T-helper 17 cell (primary cell): ENCODE data around the gene OXNAD1. TPM values are rescaled to one million over a fixed set of nuclear protein-coding genes. Genes with fewer than 3 reads are reported as not detected.

Experiments
- ATAC-seq: fragments of 150-1000 bp; cut with Tn5 transposase; 2 replicates; pipeline ENCODE4 v1.10.0; 2021; ENCODE audit warnings: mild to moderate bottlenecking, moderate library complexity
- DNase-seq, 3 donors: peaks; one replicate each; pipeline versions ENCODE4 v3.0.0 to v3.0.0-alpha.2; 2020 to 2021
- H3K9me3 ChIP-seq: one replicate; pipeline ENCODE4 v1.7.0; 2013; ENCODE audit warnings: low read length, mild to moderate bottlenecking; ENCODE audit not compliant: control insufficient read depth, poor library complexity, severe bottlenecking
- H3K27ac Mint-ChIP-seq: one replicate; pipeline ENCODE4 v1.8.0; 2022; ENCODE audit warnings: mild to moderate bottlenecking, moderate library complexity, mixed read lengths
- H3K27me3 Mint-ChIP-seq: one replicate; pipeline ENCODE4 v1.8.0; 2022; ENCODE audit warnings: mixed read lengths
- H3K36me3 Mint-ChIP-seq: one replicate; pipeline ENCODE4 v1.8.0; 2022; ENCODE audit warnings: low read depth, mixed read lengths
- H3K4me1 Mint-ChIP-seq: one replicate; pipeline ENCODE4 v1.8.0; 2022; ENCODE audit warnings: mild to moderate bottlenecking, mixed read lengths
- H3K4me3 Mint-ChIP-seq: one replicate; pipeline ENCODE4 v1.8.0; 2022; ENCODE audit warnings: mild to moderate bottlenecking, moderate library complexity, mixed read lengths
- total RNA-seq, 4 donors: library from RNA in 2 of 4; stranded (reverse) in 2 of 4; gene quantifications; one replicate each; pipeline ENCODE4 v1.2.3 and lab custom pipeline; 2022 to 2026

The OXNAD1 gene, protein sequence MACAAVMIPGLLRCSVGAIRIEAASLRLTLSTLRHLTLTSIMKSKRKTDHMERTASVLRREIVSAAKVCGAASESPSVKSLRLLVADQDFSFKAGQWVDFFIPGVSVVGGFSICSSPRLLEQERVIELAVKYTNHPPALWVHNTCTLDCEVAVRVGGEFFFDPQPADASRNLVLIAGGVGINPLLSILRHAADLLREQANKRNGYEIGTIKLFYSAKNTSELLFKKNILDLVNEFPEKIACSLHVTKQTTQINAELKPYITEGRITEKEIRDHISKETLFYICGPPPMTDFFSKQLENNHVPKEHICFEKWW
- total RNA-seq: 10 to 100 TPM; 73.1 to 89.3 TPM
- 112 to 150 reads per million in 2 donors for total RNA-seq (lab: John Stamatoyannopoulos, UW)

DNA sequence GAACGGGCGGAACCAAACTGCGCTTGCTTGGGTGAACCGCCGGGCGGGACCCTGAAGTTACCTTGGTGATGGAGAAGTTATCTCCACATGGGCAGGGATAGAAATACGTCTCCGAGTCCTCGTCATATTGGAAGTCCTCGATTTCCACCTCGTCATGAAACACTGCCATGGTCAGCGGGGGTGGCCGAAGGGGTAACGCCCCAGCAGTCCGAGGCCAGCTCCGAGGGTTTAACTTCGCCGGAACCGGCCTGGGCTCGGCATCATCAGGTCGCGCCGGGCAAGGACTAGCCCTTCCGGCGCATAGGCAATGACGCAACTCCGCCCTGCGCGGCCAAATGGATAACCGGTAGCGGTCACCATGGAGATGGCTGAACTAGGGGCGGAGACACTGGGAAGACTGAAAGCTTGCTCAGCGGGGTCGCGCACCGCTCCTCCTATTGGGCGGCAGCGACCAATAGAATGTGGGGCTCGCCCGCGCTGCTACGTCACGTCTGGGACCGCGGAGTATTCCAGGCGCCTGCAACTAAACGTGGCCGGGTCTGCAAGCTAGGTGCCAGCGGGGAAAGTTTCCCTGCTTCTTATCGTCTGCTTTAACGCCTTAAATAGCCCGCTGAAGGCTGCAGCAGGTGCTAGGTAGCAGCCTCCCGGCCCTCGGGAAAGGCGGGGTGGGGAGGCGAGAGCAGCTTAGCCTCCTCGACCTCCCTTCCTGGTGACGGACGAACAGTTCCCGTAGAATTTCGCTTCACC, at the start of gene OXNAD1, which contains the start of gene DPH3:
Gene OXNAD1, plus strand, starts transcription at position 505 of the 747 bp plus-strand sequence. CDS start 5,741 bp downstream, outside the sequence.
Gene DPH3, minus strand, starts transcription at position 236 of the 747 bp plus-strand sequence. Its CDS starts 67 bp downstream, at position 169.
- H3K9me3 ChIP-seq: no peaks in the 10 kb centered on the region
- peak; percentile 95 for ATAC-seq
- H3K4me1 Mint-ChIP-seq: peaks cover 13% of the 10 kb centered on the region
- peak within 1 kb of the TSS; percentile 98 for H3K27ac Mint-ChIP-seq
- no peaks in the 10 kb centered on the region for H3K27me3 Mint-ChIP-seq
- DNase-seq: peak; percentile 94 to 98 (median 96)
- no peaks in the 10 kb centered on the region for H3K36me3 Mint-ChIP-seq
- H3K4me3 Mint-ChIP-seq: peak within 1 kb of the TSS; percentile 97

DNA sequence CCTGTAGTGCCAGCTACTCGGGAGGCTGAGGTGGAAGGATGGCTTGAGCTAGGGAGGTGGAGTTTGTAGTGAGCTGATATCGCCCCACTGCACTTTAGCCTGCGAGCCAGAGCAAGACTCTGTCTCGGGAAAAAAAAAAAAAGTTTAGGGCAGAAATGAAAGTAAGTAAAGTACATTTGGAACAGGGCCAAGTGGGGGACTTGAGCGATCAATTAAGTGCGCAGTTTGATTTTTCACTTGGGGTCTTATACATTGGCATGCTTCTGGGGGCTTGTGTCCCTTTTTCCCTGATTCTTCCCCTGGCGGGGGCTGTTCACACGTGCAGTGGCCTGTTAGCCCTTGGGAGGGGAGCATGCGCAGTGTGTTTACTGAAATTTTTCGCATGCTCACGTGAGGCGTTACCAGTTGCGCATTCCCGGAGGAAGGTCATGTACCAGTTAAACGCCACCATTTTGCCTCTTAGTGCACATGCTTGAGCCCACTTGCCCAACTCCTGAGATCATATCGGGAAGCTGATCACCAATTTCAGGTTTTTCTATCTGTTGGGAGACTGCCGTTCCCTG, 48.6 kb upstream of the OXNAD1 start:
- Mint-ChIP-seq H3K36me3 (no peaks in the 10 kb centered on the region), H3K4me3 (no peak overlapping the region), H3K27ac (no peak overlapping the region), H3K27me3 (peaks cover 23% of the 10 kb centered on the region), H3K4me1 (no peaks in the 10 kb centered on the region)
- DNase-seq (no peak), ATAC-seq (no peak)
- no peaks in the 10 kb centered on the region for H3K9me3 ChIP-seq

- ATAC-seq (no peak), DNase-seq (no peak)
- H3K9me3 ChIP-seq: no peaks in the 10 kb centered on the region
- no peaks in the 10 kb centered on the region for H3K4me1 Mint-ChIP-seq
- H3K4me3 Mint-ChIP-seq: no peak overlapping the region
- H3K27ac Mint-ChIP-seq: no peak overlapping the region
- no peaks in the 10 kb centered on the region for H3K36me3 Mint-ChIP-seq
- peaks cover 5% of the 10 kb centered on the region for H3K27me3 Mint-ChIP-seq
These were observed 45.2 kb upstream of the OXNAD1 start for GRCh38 chr3:16219777-16220176.

DNA sequence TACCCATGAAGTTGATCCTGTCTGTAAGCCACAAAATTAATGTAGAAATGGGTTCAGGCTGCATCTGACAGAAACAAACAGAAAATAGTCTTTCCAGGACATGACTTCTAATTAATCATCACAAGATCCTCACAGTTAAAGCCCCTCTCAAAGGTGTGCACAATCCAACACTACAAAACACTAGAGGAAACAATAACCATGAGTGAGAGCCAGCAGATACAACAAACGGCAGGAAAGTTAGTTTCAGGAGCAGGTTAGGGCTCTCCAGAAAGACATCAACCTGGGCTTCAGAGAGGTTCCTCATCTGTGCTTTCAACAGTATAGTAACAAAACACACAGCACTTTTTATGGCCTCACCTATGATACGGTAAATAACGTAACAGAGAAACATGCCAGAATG, 43.0 kb upstream of the OXNAD1 start:
- ATAC-seq: no peak
- Mint-ChIP-seq H3K4me3 (no peak overlapping the region), H3K36me3 (no peaks in the 10 kb centered on the region), H3K4me1 (no peaks in the 10 kb centered on the region), H3K27ac (no peak overlapping the region), H3K27me3 (peaks cover 4% of the 10 kb centered on the region)
- H3K9me3 ChIP-seq: no peaks in the 10 kb centered on the region
- DNase-seq: no peak

DNA sequence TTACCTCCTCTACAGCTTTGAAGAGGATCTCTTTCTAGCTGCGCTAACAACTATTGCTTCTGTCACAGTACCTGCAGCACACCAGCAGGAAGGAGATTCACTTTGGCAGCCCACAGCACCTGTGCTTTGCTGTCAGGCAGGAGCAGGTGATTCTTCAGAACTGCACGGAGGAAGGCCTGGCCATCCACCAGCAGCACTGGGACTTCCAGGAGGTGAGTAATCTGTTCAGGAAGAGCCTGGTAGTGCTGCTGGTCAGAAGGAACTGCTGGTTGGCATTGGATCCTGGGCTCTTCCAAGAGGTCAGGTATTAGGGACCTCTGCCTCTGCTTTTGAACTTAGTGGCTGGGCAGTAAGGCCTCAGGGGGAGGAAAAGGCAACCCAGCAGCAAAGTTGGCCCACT, 42.5 kb upstream of the OXNAD1 start:
- DNase-seq: no peak
- H3K4me1 Mint-ChIP-seq: no peaks in the 10 kb centered on the region
- no peaks in the 10 kb centered on the region for H3K36me3 Mint-ChIP-seq
- H3K9me3 ChIP-seq: no peaks in the 10 kb centered on the region
- H3K4me3 Mint-ChIP-seq: no peak overlapping the region
- peaks cover 4% of the 10 kb centered on the region for H3K27me3 Mint-ChIP-seq
- no peak overlapping the region for H3K27ac Mint-ChIP-seq
- no peak for ATAC-seq

GRCh38 chr3:16224325-16224724, 40.7 kb upstream of the OXNAD1 start:
- no peaks in the 10 kb centered on the region for H3K4me1 Mint-ChIP-seq
- no peak overlapping the region for H3K27ac Mint-ChIP-seq
- H3K36me3 Mint-ChIP-seq: no peaks in the 10 kb centered on the region
- DNase-seq (no peak), ATAC-seq (no peak)
- peaks cover 4% of the 10 kb centered on the region for H3K27me3 Mint-ChIP-seq
- no peaks in the 10 kb centered on the region for H3K9me3 ChIP-seq
- no peak overlapping the region for H3K4me3 Mint-ChIP-seq

GRCh38 chr3:16227566-16227965, 37.4 kb upstream of the OXNAD1 start:
- DNase-seq: no peak
- Mint-ChIP-seq H3K36me3 (no peaks in the 10 kb centered on the region), H3K27me3 (no peaks in the 10 kb centered on the region), H3K4me3 (no peak overlapping the region), H3K27ac (no peak overlapping the region), H3K4me1 (no peaks in the 10 kb centered on the region)
- ATAC-seq: no peak
- H3K9me3 ChIP-seq: no peaks in the 10 kb centered on the region

DNA sequence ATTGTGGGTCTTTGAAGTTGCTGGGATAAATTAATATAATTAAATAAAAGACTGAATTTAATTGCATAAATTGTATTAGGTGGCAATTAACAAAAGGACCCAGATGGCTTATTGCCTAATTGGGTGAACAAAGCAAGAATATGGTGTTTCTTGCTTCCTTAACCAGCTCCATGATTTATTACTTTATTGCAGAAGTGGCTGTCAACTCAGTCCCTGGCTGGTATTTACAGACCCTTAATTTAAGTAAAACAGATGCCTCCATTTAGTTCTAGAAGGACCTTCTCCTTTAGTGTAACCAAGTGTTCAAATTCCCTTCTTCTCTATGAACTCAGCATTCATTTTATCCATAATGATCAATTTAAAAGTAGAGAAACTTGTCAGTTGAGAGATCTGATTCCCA, 35.3 kb upstream of the OXNAD1 start:
- H3K36me3 Mint-ChIP-seq: no peaks in the 10 kb centered on the region
- ATAC-seq (no peak), DNase-seq (no peak)
- H3K4me1 Mint-ChIP-seq: no peaks in the 10 kb centered on the region
- H3K4me3 Mint-ChIP-seq: no peak overlapping the region
- no peaks in the 10 kb centered on the region for H3K9me3 ChIP-seq
- H3K27me3 Mint-ChIP-seq: peaks cover 5% of the 10 kb centered on the region
- H3K27ac Mint-ChIP-seq: no peak overlapping the region

- ATAC-seq (no peak), DNase-seq (no peak)
- H3K4me1 Mint-ChIP-seq: peaks cover 2% of the 10 kb centered on the region
- no peaks in the 10 kb centered on the region for H3K9me3 ChIP-seq
- no peak overlapping the region for H3K4me3 Mint-ChIP-seq
- no peak overlapping the region for H3K27ac Mint-ChIP-seq
- no peaks in the 10 kb centered on the region for H3K36me3 Mint-ChIP-seq
- H3K27me3 Mint-ChIP-seq: peaks cover 7% of the 10 kb centered on the region
These were observed 33.0 kb upstream of the OXNAD1 start for GRCh38 chr3:16231983-16232382.

GRCh38 chr3:16233806-16234205, 31.2 kb upstream of the OXNAD1 start:
- H3K9me3 ChIP-seq: no peaks in the 10 kb centered on the region
- no peak overlapping the region for H3K27ac Mint-ChIP-seq
- no peak for DNase-seq
- peaks cover 2% of the 10 kb centered on the region for H3K4me1 Mint-ChIP-seq
- no peak for ATAC-seq
- H3K36me3 Mint-ChIP-seq: no peaks in the 10 kb centered on the region
- H3K4me3 Mint-ChIP-seq: no peak overlapping the region
- peaks cover 7% of the 10 kb centered on the region for H3K27me3 Mint-ChIP-seq

DNA sequence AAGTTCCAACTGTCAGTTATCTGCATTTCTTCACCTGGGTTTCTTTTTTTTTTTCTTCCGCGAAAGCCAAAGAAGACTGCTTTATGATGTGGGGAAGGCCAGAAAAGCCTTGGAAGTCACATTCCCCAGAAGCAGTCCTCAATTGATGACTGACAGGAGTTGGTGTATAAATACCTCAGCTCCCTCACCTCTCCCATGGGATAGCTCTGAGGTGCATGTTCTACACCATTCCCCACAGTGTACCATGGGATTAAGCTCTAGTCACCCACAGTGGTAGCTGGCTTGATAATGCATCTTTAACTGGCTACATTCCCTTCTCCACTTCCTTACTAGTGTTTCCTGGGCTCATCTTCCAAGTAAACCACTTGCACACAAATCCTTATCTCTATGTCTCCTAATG, 30.7 kb upstream of the OXNAD1 start:
- H3K4me3 Mint-ChIP-seq: no peak overlapping the region

DNA sequence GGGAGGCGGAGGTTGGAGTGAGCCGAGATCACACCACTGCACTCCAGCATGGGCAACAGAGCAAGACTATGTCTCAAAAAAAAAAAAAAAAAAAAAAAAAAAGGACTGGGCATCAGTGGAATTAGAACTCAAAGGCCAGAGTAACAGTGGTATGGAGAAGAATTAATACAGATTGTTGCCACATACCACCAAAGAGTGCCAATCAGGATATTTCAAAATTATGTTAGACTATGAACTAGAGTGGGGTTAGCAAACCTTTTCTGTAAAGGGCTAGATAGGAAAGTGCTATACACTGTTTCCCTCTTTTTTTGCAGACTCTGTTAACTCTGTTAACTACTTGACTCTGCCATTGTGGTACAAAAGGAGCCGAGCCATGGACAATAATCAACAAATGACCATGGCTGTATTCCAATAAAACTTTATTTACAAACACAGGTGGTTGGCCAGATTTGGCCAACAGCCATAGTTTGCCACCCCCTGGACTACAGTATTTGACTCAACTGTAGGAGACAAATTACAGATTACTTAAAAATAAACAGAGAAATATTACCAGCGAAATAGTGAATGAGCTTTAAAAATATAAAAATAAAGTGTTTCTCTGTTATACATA, 28.9 kb upstream of the OXNAD1 start:
- H3K27me3 Mint-ChIP-seq: peaks cover 7% of the 10 kb centered on the region
- H3K27ac Mint-ChIP-seq: no peak overlapping the region
- no peak overlapping the region for H3K4me3 Mint-ChIP-seq
- H3K36me3 Mint-ChIP-seq: peaks cover 4% of the 10 kb centered on the region
- no peak for ATAC-seq
- no peak for DNase-seq
- H3K4me1 Mint-ChIP-seq: peaks cover 8% of the 10 kb centered on the region
- H3K9me3 ChIP-seq: no peaks in the 10 kb centered on the region

More for the DNA sequence above, 30.7 kb upstream of the OXNAD1 start:
- H3K27me3 Mint-ChIP-seq: peaks cover 7% of the 10 kb centered on the region
- no peak for ATAC-seq
- no peaks in the 10 kb centered on the region for H3K9me3 ChIP-seq
- H3K27ac Mint-ChIP-seq: no peak overlapping the region
- no peak for DNase-seq
- peaks cover 2% of the 10 kb centered on the region for H3K4me1 Mint-ChIP-seq
- H3K36me3 Mint-ChIP-seq: no peaks in the 10 kb centered on the region

DNA sequence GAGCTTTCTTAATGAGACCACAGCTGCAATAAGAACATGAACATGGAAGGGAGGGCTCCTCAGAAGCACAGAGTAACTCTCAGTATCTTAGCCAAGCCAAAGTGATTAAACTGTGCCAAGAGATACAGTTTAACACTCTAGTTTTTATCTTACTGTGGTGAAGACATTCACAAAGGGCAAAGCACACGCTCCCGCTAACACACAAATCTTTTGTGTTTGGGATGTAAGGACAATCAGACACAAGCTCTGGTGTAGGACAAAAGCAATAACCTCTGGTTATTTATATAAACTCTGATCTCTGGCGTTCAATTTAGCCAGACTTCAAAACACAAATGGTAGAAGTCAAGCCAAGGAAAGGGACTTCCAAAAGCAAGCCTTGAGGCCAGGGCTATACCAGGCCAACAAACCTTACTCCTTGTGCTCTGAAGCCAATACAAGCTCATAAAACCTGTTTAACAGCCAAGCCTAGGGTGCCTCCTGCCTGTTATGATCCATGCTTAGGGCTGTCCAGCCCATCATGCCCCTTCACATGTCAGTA, 28.1 kb upstream of the OXNAD1 start:
- Mint-ChIP-seq H3K4me1 (peaks cover 8% of the 10 kb centered on the region), H3K27ac (no peak overlapping the region), H3K36me3 (peaks cover 4% of the 10 kb centered on the region), H3K4me3 (no peak overlapping the region), H3K27me3 (peaks cover 7% of the 10 kb centered on the region)
- DNase-seq (no peak), ATAC-seq (no peak)
- no peaks in the 10 kb centered on the region for H3K9me3 ChIP-seq
